Astrocyte (in vitro differentiated cells and primary cell): ENCODE results near the gene RCAN2. TPM values are rescaled to one million over a fixed set of nuclear protein-coding genes. Genes with fewer than 3 reads are reported as not detected.

Experiments used
- DNase-seq: peaks from one replicate; pipeline ENCODE4 v3.0.0-alpha.2; 2010; ENCODE audit warnings: low read depth
- FAIRE-seq: peaks from 2 replicates; lab custom pipeline; 2011; peaks lifted over from hg19 to GRCh38; lab: Jason Lieb, UNC
- H2AFZ ChIP-seq: 2 replicates; pipeline ENCODE4 v1.6.0; 2012; ENCODE audit warnings: low read depth, low read length, inconsistent platforms
- H3K27ac ChIP-seq: 2 replicates; pipeline ENCODE4 v1.5.1; 2011; ENCODE audit warnings: low read depth, low read length, inconsistent platforms
- H3K27me3 ChIP-seq: 2 replicates; pipeline ENCODE4 v1.6.0; 2011; ENCODE audit warnings: low read length, inconsistent platforms; ENCODE audit not compliant: insufficient read depth
- H3K36me3 ChIP-seq: 2 replicates; pipeline ENCODE4 v1.5.1; 2011; ENCODE audit warnings: low read length, inconsistent platforms; ENCODE audit not compliant: insufficient read depth
- H3K4me1 ChIP-seq: 2 replicates; pipeline ENCODE4 v1.5.1; 2011; ENCODE audit warnings: low read length, inconsistent platforms; ENCODE audit not compliant: insufficient read depth
- H3K4me2 ChIP-seq: 2 replicates; pipeline ENCODE4 v1.6.0; 2012; ENCODE audit warnings: low read length, inconsistent platforms
- H3K4me3 ChIP-seq: 2 replicates; pipeline ENCODE4 v1.5.1; 2011; ENCODE audit warnings: low read depth, mild to moderate bottlenecking, low read length, inconsistent platforms; ENCODE audit not compliant: insufficient read depth
- H3K79me2 ChIP-seq: 2 replicates; pipeline ENCODE4 v1.6.0; 2012; ENCODE audit warnings: mild to moderate bottlenecking, low read length, inconsistent platforms; ENCODE audit not compliant: insufficient read depth
- H3K9ac ChIP-seq: 2 replicates; pipeline ENCODE4 v1.6.0; 2012; ENCODE audit warnings: mild to moderate bottlenecking, low read length, inconsistent platforms
- H3K9me3 ChIP-seq: 2 replicates; pipeline ENCODE4 v1.5.1; 2012; ENCODE audit warnings: low read depth, mild to moderate bottlenecking, low read length, inconsistent platforms; ENCODE audit not compliant: insufficient read depth
- H4K20me1 ChIP-seq: 2 replicates; pipeline ENCODE4 v1.6.0; 2012; ENCODE audit warnings: low read length, inconsistent platforms; ENCODE audit not compliant: insufficient read depth
- H3K27ac Mint-ChIP-seq: one replicate; pipeline ENCODE4 v1.8.0; 2021; ENCODE audit warnings: mild to moderate bottlenecking, mixed read lengths; ENCODE audit not compliant: unreplicated experiment
- H3K27me3 Mint-ChIP-seq: one replicate; pipeline ENCODE4 v1.8.0; 2021; ENCODE audit warnings: low read depth, mixed read lengths; ENCODE audit not compliant: unreplicated experiment
- H3K36me3 Mint-ChIP-seq: one replicate; pipeline ENCODE4 v1.8.0; 2021; ENCODE audit warnings: low read depth, mixed read lengths; ENCODE audit not compliant: unreplicated experiment
- H3K4me1 Mint-ChIP-seq: one replicate; pipeline ENCODE4 v1.8.0; 2021; ENCODE audit warnings: low read depth, mixed read lengths; ENCODE audit not compliant: unreplicated experiment
- H3K4me3 Mint-ChIP-seq: one replicate; pipeline ENCODE4 v1.8.0; 2021; ENCODE audit warnings: mild to moderate bottlenecking, moderate library complexity, mixed read lengths; ENCODE audit not compliant: unreplicated experiment
- H3K9me3 Mint-ChIP-seq: one replicate; pipeline ENCODE4 v1.8.0; 2021; ENCODE audit warnings: mild to moderate bottlenecking, mixed read lengths; ENCODE audit not compliant: unreplicated experiment
- CTCF ChIP-seq: IDR thresholded peaks from 2 replicates; pipeline ENCODE4 v1.5.1; 2011; ENCODE audit warnings: low read depth, mild to moderate bottlenecking, inconsistent platforms, low read length, moderate library complexity; ENCODE audit not compliant: insufficient read depth
- EZH2 ChIP-seq: IDR thresholded peaks from 2 replicates; pipeline ENCODE4 v1.6.1; 2012; ENCODE audit warnings: mild to moderate bottlenecking, low read length, inconsistent platforms; ENCODE audit not compliant: insufficient read depth
- total RNA-seq: library from RNA; stranded (reverse); gene quantifications from 2 replicates; pipeline ENCODE4 v1.2.1, GENCODE V29; 2021

Gene RCAN2
- total RNA-seq, 1 donor from 2014 or later, result 10.6 TPM

- DNase-seq (no peak), FAIRE-seq (peak; percentile 17)
- peaks cover 2% of the 10 kb centered on the region for H3K9me3 Mint-ChIP-seq
- H3K36me3 Mint-ChIP-seq, result no peaks in the 10 kb centered on the region
- Histone ChIP-seq H3K9ac (no peak overlapping the region), H3K9me3 (no peaks in the 10 kb centered on the region), H2AFZ (no peak overlapping the region), H3K79me2 (no peaks in the 10 kb centered on the region), H3K36me3 (no peaks in the 10 kb centered on the region), H3K4me1 (no peaks in the 10 kb centered on the region), H3K4me3 (no peak overlapping the region), H3K4me2 (no peak overlapping the region), H4K20me1 (no peaks in the 10 kb centered on the region), H3K27me3 (no peaks in the 10 kb centered on the region), H3K27ac (no peak overlapping the region)
- H3K27ac Mint-ChIP-seq, result peak overlapping the region; percentile 18
- no peak for TF ChIP-seq CTCF
- no peak for TF ChIP-seq EZH2
- H3K4me3 Mint-ChIP-seq, result no peak overlapping the region
- peaks cover 9% of the 10 kb centered on the region for H3K4me1 Mint-ChIP-seq
- H3K27me3 Mint-ChIP-seq, result no peaks in the 10 kb centered on the region
These were observed 70.2 kb downstream of the RCAN2 start for GRCh38 chr6:46420921-46421638.

- peak; percentile 23 for DNase-seq
These were observed 71.7 kb downstream of the RCAN2 start for GRCh38 chr6:46419576-46420002.

More at GRCh38 chr6:46419576-46420002, 71.7 kb downstream of the RCAN2 start:
- H3K36me3 Mint-ChIP-seq, result no peaks in the 10 kb centered on the region
- no peak overlapping the region for H3K4me3 Mint-ChIP-seq
- Histone ChIP-seq H3K27me3 (no peaks in the 10 kb centered on the region), H4K20me1 (no peaks in the 10 kb centered on the region), H3K4me1 (no peaks in the 10 kb centered on the region), H3K4me2 (no peak overlapping the region), H3K4me3 (no peak overlapping the region), H3K9ac (no peak overlapping the region), H2AFZ (no peak overlapping the region), H3K9me3 (no peaks in the 10 kb centered on the region), H3K79me2 (no peaks in the 10 kb centered on the region), H3K27ac (no peak overlapping the region), H3K36me3 (no peaks in the 10 kb centered on the region)
- H3K27me3 Mint-ChIP-seq, result no peaks in the 10 kb centered on the region
- H3K27ac Mint-ChIP-seq, result no peak overlapping the region
- FAIRE-seq, result no peak
- peaks cover 2% of the 10 kb centered on the region for H3K9me3 Mint-ChIP-seq
- peak; percentile 75 for TF ChIP-seq CTCF
- TF ChIP-seq EZH2, result no peak
- H3K4me1 Mint-ChIP-seq, result peaks cover 9% of the 10 kb centered on the region
